SK-N-SH (cell line): ENCODE data around the gene NXPH4. TPM values are rescaled to one million over a fixed set of nuclear protein-coding genes. Genes with fewer than 3 reads are reported as not detected.

Experiments used
- CTCF ChIA-PET: fragments of 300-600, 350-600 bp; formaldehyde crosslinking; extraction: SDS; loops from one replicate; lab custom pipeline; 2021; lab: Yijun Ruan, JAX
- POLR2A ChIA-PET: fragments of 350-600 bp; sonication (Branson Sonifier 250); formaldehyde crosslinking; extraction: SDS; loops from one replicate; lab custom pipeline; 2020; ENCODE audit warnings: antibody characterized with exemption, inconsistent platforms; lab: Yijun Ruan, JAX
- DNase-seq: peaks from one replicate; pipeline ENCODE4 v3.0.0; 2012
- H2AFZ ChIP-seq: fragments of 200-600 bp; sonication (generic); 2 replicates; pipeline ENCODE4 v1.8.1; 2016; ENCODE audit warnings: antibody characterized with exemption, mild to moderate bottlenecking, low read depth
- H3F3A ChIP-seq: fragments of 200-600 bp; sonication (generic); replicated peaks from 2 replicates; pipeline ENCODE3; 2016; ENCODE audit warnings: antibody characterized with exemption, mild to moderate bottlenecking; ENCODE audit not compliant: insufficient read depth
- H3K27ac ChIP-seq, 2 experiments: fragments of 200-500 bp in 1 of 2; fragments of 200-600 bp in 1 of 2; sonication (Bioruptor generic) in 1 of 2; sonication (generic), shearing (Covaris generic) in 1 of 2; 2 replicates each; pipeline versions ENCODE4 v1.5.1 to v1.6.1; 2014 to 2016; ENCODE audit warnings: low read depth in 2 of 2, inconsistent platforms in 1 of 2, low read length in 1 of 2, mild to moderate bottlenecking in 1 of 2, mixed read lengths in 1 of 2
- H3K27me3 ChIP-seq: fragments of 200-600 bp; sonication (generic), shearing (Covaris generic); 2 replicates; pipeline ENCODE4 v1.6.1; 2016; ENCODE audit warnings: mixed run types; ENCODE audit not compliant: insufficient read depth
- H3K36me3 ChIP-seq, 2 experiments: fragments of 200-500 bp in 1 of 2; fragments of 200-600 bp in 1 of 2; sonication (Bioruptor generic) in 1 of 2; sonication (generic) in 1 of 2; replicated peaks in 1 of 2; 2 replicates each; pipeline versions ENCODE3 to v1.5.1; 2014 to 2016; ENCODE audit warnings: low read length in 1 of 2, mild to moderate bottlenecking in 1 of 2; ENCODE audit not compliant: insufficient read depth in 2 of 2, control insufficient read depth in 1 of 2
- H3K4me1 ChIP-seq, 2 experiments: fragments of 200-500 bp in 1 of 2; fragments of 200-600 bp in 1 of 2; sonication (Bioruptor generic) in 1 of 2; sonication (generic), shearing (Covaris generic) in 1 of 2; 2 replicates each; pipeline versions ENCODE4 v1.5.1 to v1.6.1; 2014 to 2016; ENCODE audit warnings: low read depth in 1 of 2, low read length in 1 of 2, mixed run types in 1 of 2; ENCODE audit not compliant: insufficient read depth in 2 of 2, control insufficient read depth in 1 of 2
- H3K4me2 ChIP-seq: fragments of 200-600 bp; sonication (generic), shearing (Covaris generic); 2 replicates; pipeline ENCODE4 v1.6.1; 2017; ENCODE audit warnings: mixed run types
- H3K4me3 ChIP-seq, 2 experiments: fragments of 200-500 bp in 1 of 2; fragments of 200-600 bp in 1 of 2; sonication (Bioruptor generic) in 1 of 2; sonication (generic), shearing (Covaris generic) in 1 of 2; 2 replicates each; pipeline versions ENCODE4 v1.5.1 to v1.8.1; 2014 to 2016; ENCODE audit warnings: low read depth in 2 of 2, inconsistent platforms in 1 of 2, low read length in 1 of 2, mild to moderate bottlenecking in 1 of 2, mixed read lengths in 1 of 2, moderate library complexity in 1 of 2
- H3K79me2 ChIP-seq: fragments of 200-600 bp; sonication (generic); 2 replicates; pipeline ENCODE4 v1.8.1; 2017; ENCODE audit warnings: mild to moderate bottlenecking; ENCODE audit not compliant: insufficient read depth
- H3K9ac ChIP-seq: fragments of 200-600 bp; sonication (generic); 2 replicates; pipeline ENCODE4 v1.6.1; 2017; ENCODE audit warnings: mixed run types
- H3K9me2 ChIP-seq: fragments of 200-600 bp; sonication (generic); 2 replicates; pipeline ENCODE4 v1.6.1; 2017; ENCODE audit warnings: mixed run types
- H3K9me3 ChIP-seq: fragments of 200-600 bp; sonication (generic); 2 replicates; pipeline ENCODE4 v1.6.1; 2017; ENCODE audit warnings: mixed run types, mild to moderate bottlenecking, moderate library complexity
- H4K20me1 ChIP-seq: fragments of 200-600 bp; sonication (generic); 2 replicates; pipeline ENCODE4 v1.6.1; 2017; ENCODE audit warnings: mild to moderate bottlenecking, mixed run types; ENCODE audit not compliant: insufficient read depth
- CTCF ChIP-seq: fragments of 200-600 bp; sonication (generic); IDR thresholded peaks from 2 replicates; pipeline ENCODE4 v1.6.1; 2017; ENCODE audit warnings: antibody characterized with exemption, mild to moderate bottlenecking, moderate library complexity
- RAD21 ChIP-seq: IDR thresholded peaks from 2 replicates; pipeline ENCODE4 v1.6.1; 2012; ENCODE audit warnings: mild to moderate bottlenecking, low read length
- TCF12 ChIP-seq: IDR thresholded peaks from 2 replicates; pipeline ENCODE4 v1.4.0; 2012
- TEAD4 ChIP-seq: IDR thresholded peaks from 2 replicates; pipeline ENCODE4 v1.4.0; 2012; ENCODE audit warnings: mild to moderate bottlenecking, borderline replicate concordance; ENCODE audit not compliant: insufficient read depth
- WGBS: methylation state at CpG from one replicate; pipeline ENCODE4 v1.1.6; 2017; ENCODE audit warnings: low lambda C conversion rate; 5-methylcytosine and 5-hydroxymethylcytosine counted together
- polyA plus RNA-seq, 3 experiments: library from polyadenylated mRNA; depleted of rRNA; stranded (reverse); fragments of >200 nt; gene quantifications; 2 replicates each; pipeline ENCODE4 v1.2.3, GENCODE V29; 2012
- TF ChIP-seq, protein P1 (sequence below): IDR thresholded peaks from 2 replicates; pipeline ENCODE4 v1.4.0; 2012; ENCODE audit warnings: low read depth, borderline replicate concordance
- TF ChIP-seq, protein P2 (sequence below): fragments of 150-350 bp; IDR thresholded peaks from 2 replicates; pipeline ENCODE4 v1.6.1; 2017; ENCODE audit warnings: antibody characterized with exemption, low read length, low read depth, borderline replicate concordance

The NXPH4 gene
- polyA plus RNA-seq, 1 of the 3 experiments (the other 2 are of a cell fraction), result 0.31 TPM

DNA sequence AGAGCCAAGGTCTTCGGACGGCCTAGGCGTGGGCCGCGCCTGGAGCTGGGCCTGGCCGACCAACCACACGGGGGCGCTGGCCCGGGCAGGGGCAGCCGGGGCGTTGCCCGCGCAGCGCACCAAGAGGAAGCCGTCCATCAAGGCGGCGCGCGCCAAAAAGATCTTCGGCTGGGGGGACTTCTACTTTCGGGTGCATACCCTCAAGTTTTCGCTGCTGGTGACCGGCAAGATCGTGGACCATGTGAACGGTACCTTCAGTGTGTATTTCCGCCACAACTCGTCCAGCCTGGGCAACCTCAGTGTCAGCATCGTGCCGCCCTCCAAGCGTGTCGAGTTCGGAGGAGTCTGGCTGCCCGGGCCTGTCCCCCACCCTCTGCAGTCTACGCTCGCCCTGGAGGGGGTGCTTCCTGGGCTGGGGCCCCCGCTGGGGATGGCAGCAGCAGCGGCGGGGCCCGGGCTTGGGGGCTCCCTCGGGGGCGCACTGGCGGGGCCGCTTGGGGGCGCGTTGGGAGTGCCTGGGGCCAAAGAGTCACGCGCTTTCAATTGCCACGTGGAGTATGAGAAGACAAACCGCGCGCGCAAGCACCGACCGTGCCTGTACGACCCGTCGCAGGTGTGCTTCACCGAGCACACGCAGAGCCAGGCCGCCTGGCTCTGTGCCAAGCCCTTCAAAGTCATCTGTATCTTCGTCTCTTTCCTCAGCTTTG, 8.5 kb downstream of the NXPH4 start:
- Histone ChIP-seq H3K79me2 (peaks cover 6% of the 10 kb centered on the region), H3K4me2 (no peak overlapping the region), H3K9me2 (no peaks in the 10 kb centered on the region), H3K9me3 (no peaks in the 10 kb centered on the region), H3K9ac (no peak overlapping the region), H3K4me3 (no peak overlapping the region; a peak in 1 of 4 replicates), H3K27me3 (peaks cover 20% of the 10 kb centered on the region; the same call in 1 of the 2 replicates), H3K27ac (no peak overlapping the region), H3K36me3 (no peaks in the 10 kb centered on the region), H2AFZ (no peak overlapping the region), H4K20me1 (no peaks in the 10 kb centered on the region), H3K4me1 (peaks cover 0 to 6% of the 10 kb centered on the region in 2 experiments; a peak in 1 of 4 replicates), H3F3A (no peaks in the 10 kb centered on the region)
- ChIA-PET POLR2A (interaction anchor here (0.6 kb wide), 1 partner anchor 16 kb away, joined by 3 read pairs; no protein-coding TSS in a partner anchor), CTCF (interaction anchor here (1.1 to 31.5 kb wide), 5 partner anchors 13 to 230 kb away, joined by 5 to 937 read pairs (median 6); partner anchors contain the start of genes INHBE and NXPH4)
- WGBS, result 84% methylated on average over 21 of the region's 61 CpGs
- TF ChIP-seq CTCF (peak; percentile 37), TCF12 (no peak), TEAD4 (no peak)
- no peak for DNase-seq

- Histone ChIP-seq H3K9me3 (no peaks in the 10 kb centered on the region), H3K4me2 (no peak overlapping the region), H3K4me3 (no peak overlapping the region), H2AFZ (no peak overlapping the region), H3K4me1 (peaks cover 0 to 13% of the 10 kb centered on the region in 2 experiments; a peak in 1 of 4 replicates), H3F3A (no peaks in the 10 kb centered on the region), H3K79me2 (peaks cover 13% of the 10 kb centered on the region), H3K9ac (no peak overlapping the region), H3K27me3 (peaks cover 13% of the 10 kb centered on the region; the same call in 1 of the 2 replicates), H3K36me3 (no peaks in the 10 kb centered on the region), H3K27ac (no peak overlapping the region), H3K9me2 (no peaks in the 10 kb centered on the region), H4K20me1 (no peaks in the 10 kb centered on the region)
- POLR2A ChIA-PET, result interaction anchor here (0.9 to 2.0 kb wide), 2 partner anchors 14 to 16 kb away, joined by 3 to 9 read pairs; no protein-coding TSS in a partner anchor
- no peak for TF ChIP-seq TEAD4
- no peak for TF ChIP-seq RAD21
- TF ChIP-seq, protein P1, sequence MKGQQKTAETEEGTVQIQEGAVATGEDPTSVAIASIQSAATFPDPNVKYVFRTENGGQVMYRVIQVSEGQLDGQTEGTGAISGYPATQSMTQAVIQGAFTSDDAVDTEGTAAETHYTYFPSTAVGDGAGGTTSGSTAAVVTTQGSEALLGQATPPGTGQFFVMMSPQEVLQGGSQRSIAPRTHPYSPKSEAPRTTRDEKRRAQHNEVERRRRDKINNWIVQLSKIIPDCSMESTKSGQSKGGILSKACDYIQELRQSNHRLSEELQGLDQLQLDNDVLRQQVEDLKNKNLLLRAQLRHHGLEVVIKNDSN, result no peak
- TF ChIP-seq, protein P2, sequence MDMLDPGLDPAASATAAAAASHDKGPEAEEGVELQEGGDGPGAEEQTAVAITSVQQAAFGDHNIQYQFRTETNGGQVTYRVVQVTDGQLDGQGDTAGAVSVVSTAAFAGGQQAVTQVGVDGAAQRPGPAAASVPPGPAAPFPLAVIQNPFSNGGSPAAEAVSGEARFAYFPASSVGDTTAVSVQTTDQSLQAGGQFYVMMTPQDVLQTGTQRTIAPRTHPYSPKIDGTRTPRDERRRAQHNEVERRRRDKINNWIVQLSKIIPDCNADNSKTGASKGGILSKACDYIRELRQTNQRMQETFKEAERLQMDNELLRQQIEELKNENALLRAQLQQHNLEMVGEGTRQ, result no peak
- 91% methylated on average over 16 of the region's 18 CpGs for WGBS
- CTCF ChIA-PET, result interaction anchor here (0.8 to 31.5 kb wide), 5 partner anchors 13 to 229 kb away, joined by 3 to 937 read pairs (median 6); partner anchors contain the start of genes INHBE and NXPH4
- no peak for DNase-seq
Measured at GRCh38 chr12:57225680-57226210, 9.2 kb downstream of the NXPH4 start.
